ENCODE results near the gene SYTL3. TPM values are rescaled to one million over a fixed set of nuclear protein-coding genes. Genes with fewer than 3 reads are reported as not detected.

The SYTL3 gene
- total RNA-seq, 1 donor from 2014 or later = 0.48 TPM

DNA sequence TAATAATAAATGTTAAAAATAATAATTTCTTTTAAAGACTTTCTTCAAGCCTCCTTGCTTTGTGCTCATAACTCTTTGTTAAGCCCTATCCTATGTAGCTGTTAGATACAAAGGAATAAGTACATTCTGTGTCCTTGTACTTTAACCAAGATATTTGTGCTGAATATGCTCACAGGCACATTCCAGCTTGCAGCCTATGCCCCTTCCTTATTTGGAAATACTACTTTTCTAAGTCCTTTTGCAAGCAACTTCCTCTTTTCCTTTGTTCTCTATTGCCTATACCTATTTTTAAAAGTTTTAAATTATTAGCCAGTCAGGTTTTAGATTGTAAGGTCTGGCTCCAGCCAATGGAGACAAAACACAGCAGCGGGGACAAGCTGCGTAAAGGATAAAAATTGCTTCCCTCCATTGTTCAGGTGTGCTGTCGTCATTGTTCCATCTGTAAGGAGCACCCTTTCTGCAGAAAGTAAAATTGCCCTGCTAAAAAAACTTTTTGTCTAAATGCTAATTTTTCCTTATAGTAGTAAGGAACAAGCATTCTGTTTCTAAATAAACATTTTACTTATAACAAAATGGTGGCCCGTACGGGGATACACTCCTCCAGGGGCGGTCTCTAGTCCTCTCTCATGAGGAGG, 80.2 kb downstream of the SYTL3 start:
- H3K27ac Mint-ChIP-seq (ENCODE audit: unreplicated experiment) = no peak overlapping the region
- H3K4me3 Mint-ChIP-seq (ENCODE audit: unreplicated experiment) = no peak overlapping the region
- no peaks in the 10 kb centered on the region for H3K36me3 Mint-ChIP-seq (ENCODE audit: unreplicated experiment)
- TF ChIP-seq, protein P1, sequence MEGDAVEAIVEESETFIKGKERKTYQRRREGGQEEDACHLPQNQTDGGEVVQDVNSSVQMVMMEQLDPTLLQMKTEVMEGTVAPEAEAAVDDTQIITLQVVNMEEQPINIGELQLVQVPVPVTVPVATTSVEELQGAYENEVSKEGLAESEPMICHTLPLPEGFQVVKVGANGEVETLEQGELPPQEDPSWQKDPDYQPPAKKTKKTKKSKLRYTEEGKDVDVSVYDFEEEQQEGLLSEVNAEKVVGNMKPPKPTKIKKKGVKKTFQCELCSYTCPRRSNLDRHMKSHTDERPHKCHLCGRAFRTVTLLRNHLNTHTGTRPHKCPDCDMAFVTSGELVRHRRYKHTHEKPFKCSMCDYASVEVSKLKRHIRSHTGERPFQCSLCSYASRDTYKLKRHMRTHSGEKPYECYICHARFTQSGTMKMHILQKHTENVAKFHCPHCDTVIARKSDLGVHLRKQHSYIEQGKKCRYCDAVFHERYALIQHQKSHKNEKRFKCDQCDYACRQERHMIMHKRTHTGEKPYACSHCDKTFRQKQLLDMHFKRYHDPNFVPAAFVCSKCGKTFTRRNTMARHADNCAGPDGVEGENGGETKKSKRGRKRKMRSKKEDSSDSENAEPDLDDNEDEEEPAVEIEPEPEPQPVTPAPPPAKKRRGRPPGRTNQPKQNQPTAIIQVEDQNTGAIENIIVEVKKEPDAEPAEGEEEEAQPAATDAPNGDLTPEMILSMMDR (IDR thresholded peaks at IDR 0.05) = no peak
- H3K4me1 Mint-ChIP-seq (ENCODE audit: unreplicated experiment) = peaks cover 2% of the 10 kb centered on the region
- no peaks in the 10 kb centered on the region for H3K9me3 Mint-ChIP-seq (ENCODE audit: unreplicated experiment)
- DNase-seq (ENCODE audit: extremely low spot score, unreplicated experiment) = no peak
- H3K27me3 Mint-ChIP-seq (ENCODE audit: unreplicated experiment) = no peaks in the 10 kb centered on the region

DNA sequence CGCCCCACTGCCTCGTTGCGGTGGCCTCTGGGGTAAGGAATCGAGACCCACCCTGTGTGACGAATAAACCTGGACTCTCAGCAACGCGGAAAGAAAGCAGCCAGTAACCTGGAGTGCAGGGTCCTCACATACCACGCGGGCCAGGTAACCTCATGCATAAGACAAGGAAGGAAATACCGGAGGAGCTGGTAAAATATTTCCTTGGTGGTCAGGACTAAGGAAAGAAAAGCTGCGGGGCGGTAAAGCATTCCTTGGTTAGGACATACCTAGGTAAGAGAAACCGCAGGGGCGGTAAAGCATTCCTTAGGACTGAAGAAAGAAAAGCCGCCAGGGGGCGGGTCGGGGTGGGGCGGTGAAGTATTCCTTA, 80.7 kb downstream of the SYTL3 start:
- Mint-ChIP-seq H3K9me3 (ENCODE audit: unreplicated experiment) (no peaks in the 10 kb centered on the region), H3K27ac (ENCODE audit: unreplicated experiment) (no peak overlapping the region), H3K4me3 (ENCODE audit: unreplicated experiment) (no peak overlapping the region), H3K27me3 (ENCODE audit: unreplicated experiment) (no peaks in the 10 kb centered on the region), H3K4me1 (ENCODE audit: unreplicated experiment) (peaks cover 2% of the 10 kb centered on the region), H3K36me3 (ENCODE audit: unreplicated experiment) (no peaks in the 10 kb centered on the region)
- TF ChIP-seq, protein P1 (IDR thresholded peaks at IDR 0.05) = no peak
- no peak for DNase-seq (ENCODE audit: extremely low spot score, unreplicated experiment)

DNA sequence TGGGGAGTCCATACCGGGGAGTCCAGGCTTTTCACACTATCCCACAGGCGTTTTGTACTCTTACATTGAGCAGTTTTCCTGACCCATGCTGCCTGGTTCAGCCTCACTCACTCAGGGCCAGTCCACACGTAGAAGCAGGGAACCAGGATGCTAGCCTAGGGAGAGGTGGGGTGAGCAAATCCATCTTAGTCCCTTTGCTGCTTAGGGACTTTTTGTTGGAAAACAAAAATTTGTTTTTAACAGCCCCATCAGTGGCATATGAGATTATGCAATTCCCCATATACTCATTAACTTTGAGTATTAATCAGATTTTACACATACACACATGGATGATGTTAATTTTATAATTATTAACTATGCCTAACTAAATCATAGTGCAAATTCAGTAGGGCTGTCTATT, 85.2 kb downstream of the SYTL3 start:
- Mint-ChIP-seq H3K27ac (ENCODE audit: unreplicated experiment) (no peak overlapping the region), H3K9me3 (ENCODE audit: unreplicated experiment) (peaks cover 10% of the 10 kb centered on the region), H3K27me3 (ENCODE audit: unreplicated experiment) (no peaks in the 10 kb centered on the region), H3K36me3 (ENCODE audit: unreplicated experiment) (no peaks in the 10 kb centered on the region), H3K4me3 (ENCODE audit: unreplicated experiment) (no peak overlapping the region), H3K4me1 (ENCODE audit: unreplicated experiment) (no peaks in the 10 kb centered on the region)
- no peak for DNase-seq (ENCODE audit: extremely low spot score, unreplicated experiment)
- TF ChIP-seq, protein P1 (IDR thresholded peaks at IDR 0.05) = no peak

DNA sequence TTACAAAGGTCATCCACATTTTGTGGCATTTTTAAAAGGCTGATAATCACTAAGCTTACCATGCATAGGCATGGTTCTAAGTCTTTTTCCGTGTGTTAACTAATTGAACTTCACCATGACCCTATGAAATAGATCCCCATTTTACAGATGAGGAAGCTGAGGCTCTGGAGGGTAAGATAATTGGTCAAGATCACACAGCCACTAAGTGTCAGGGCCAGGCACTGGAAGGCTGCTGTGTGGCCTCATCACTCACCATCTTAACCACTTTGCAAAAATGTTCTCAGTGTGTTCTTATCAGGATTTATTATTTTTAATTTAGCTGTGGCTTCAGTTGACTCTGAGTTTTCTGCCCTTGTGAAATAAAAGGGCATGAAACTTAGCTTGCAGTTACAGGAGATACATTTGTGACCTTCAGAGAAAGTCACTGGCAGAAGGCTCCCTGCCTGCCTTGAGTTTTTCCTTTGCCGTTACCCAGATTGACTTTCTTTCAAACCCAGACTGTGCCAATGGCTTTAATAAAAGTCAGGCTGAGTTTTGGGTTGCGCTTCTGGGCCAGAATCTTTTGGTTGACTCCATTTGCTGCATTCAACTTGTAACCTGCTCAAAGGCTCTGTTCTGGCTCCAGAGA, 87.3 kb downstream of the SYTL3 start:
- DNase-seq (ENCODE audit: extremely low spot score, unreplicated experiment) = no peak
- H3K4me3 Mint-ChIP-seq (ENCODE audit: unreplicated experiment) = no peak overlapping the region
- TF ChIP-seq, protein P1 (IDR thresholded peaks at IDR 0.05) = no peak
- H3K4me1 Mint-ChIP-seq (ENCODE audit: unreplicated experiment) = no peaks in the 10 kb centered on the region
- H3K27ac Mint-ChIP-seq (ENCODE audit: unreplicated experiment) = no peak overlapping the region
- H3K9me3 Mint-ChIP-seq (ENCODE audit: unreplicated experiment) = peaks cover 10% of the 10 kb centered on the region
- H3K36me3 Mint-ChIP-seq (ENCODE audit: unreplicated experiment) = no peaks in the 10 kb centered on the region
- H3K27me3 Mint-ChIP-seq (ENCODE audit: unreplicated experiment) = peaks cover 4% of the 10 kb centered on the region

DNA sequence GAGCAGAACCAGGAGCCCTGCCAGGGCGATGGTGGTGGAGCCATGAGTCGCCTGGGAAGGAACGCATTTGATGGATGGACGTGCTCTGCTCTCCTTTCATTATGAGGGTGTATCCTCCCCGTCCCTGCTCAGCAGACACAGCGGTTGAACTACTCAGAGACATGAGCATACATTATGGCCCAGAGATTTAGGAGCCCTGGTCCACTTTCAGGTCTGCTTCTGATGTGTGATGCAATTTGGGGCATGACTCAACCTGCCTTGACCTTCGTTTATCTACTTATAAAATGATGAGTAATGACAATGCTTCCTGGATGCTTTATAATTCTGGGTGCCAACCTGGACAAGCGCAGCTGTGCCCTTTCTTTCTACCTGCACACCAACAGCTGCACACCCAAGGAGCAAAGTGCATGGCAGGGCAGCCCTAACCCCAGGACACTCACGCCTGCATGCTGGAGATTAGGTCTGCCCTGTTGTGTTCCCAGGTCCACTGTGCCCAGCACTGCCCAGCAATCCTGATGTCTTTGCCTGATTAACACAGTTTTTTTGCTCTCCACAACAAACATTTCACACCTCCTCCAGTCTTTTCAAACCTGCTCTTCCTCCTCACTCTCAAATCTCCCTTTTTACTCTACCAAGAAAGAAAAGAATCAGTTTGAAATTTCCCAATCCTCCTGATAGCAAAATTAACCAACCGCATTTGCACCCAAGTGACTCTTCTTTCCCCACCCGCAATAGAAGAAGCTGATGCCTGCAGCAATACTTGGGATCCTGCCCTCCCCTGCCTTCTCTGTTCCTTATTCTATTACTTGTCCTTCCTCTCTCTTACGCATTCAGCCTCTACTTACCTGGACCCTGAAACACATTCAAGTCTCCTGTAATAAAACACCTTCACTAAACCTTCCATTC, 88.1 kb downstream of the SYTL3 start:
- no peaks in the 10 kb centered on the region for H3K4me1 Mint-ChIP-seq (ENCODE audit: unreplicated experiment)

More for the DNA sequence above, 88.1 kb downstream of the SYTL3 start:
- no peak overlapping the region for H3K4me3 Mint-ChIP-seq (ENCODE audit: unreplicated experiment)
- peaks cover 4% of the 10 kb centered on the region for H3K27me3 Mint-ChIP-seq (ENCODE audit: unreplicated experiment)
- no peak overlapping the region for H3K27ac Mint-ChIP-seq (ENCODE audit: unreplicated experiment)
- TF ChIP-seq, protein P1 (IDR thresholded peaks at IDR 0.05) = no peak
- H3K9me3 Mint-ChIP-seq (ENCODE audit: unreplicated experiment) = peaks cover 10% of the 10 kb centered on the region
- DNase-seq (ENCODE audit: extremely low spot score, unreplicated experiment) = no peak
- no peaks in the 10 kb centered on the region for H3K36me3 Mint-ChIP-seq (ENCODE audit: unreplicated experiment)

All from osteocyte (in vitro differentiated cells).